Cerebellar nuclear complex (tissue), 1 donor: ENCODE data around the gene SESN2.
"Not testable (repeated sequence)": the region's sequence is repeated elsewhere in the genome, so short reads cannot be mapped to it uniquely, and the experiment has no call there.

Source experiments
- DNase-seq, 2 experiments: peaks; one replicate each; lab custom pipeline; 2025; lab: John Stamatoyannopoulos, UW

SESN2 gene

DNA sequence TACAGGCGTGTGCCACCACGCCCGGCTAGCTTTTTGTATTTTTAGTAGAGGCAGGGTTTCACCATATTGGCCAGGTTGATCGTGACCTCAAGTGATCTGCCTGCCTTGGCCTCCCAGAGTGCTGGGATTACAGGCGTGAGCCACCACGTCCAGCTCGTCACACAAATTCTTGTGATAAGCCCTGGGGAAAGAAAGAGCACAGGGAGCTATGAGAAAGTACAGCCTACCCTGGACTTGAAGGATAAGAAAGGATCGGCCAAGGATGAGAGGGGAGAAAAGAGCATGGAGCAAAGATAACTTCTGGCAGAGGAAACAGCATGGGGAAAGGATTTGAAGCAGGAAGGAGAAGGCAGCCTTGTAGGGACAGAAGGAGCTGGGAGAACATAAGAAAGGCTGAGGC, 29.2 kb downstream of the SESN2 start:
- no peak for DNase-seq

DNA sequence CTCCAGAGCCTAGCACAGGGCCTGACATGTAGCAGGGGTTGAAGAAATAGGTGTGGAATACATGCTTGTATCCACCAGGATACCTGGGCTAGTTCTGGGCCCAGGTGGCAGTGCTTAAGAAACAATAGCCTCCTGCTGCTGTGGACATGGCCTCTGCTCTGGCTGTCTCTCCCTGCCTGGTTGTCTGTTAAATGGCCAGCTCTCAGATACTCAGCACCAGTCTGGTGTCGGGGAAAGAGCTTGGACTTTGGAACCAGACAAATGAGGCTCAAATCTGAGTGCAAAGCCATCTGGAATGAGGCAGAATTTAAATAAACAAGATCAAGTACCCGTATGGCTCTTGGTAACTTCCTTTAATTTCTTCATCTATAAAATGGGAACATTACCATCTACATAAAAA, 31.5 kb downstream of the SESN2 start:
- DNase-seq = no peak

DNA sequence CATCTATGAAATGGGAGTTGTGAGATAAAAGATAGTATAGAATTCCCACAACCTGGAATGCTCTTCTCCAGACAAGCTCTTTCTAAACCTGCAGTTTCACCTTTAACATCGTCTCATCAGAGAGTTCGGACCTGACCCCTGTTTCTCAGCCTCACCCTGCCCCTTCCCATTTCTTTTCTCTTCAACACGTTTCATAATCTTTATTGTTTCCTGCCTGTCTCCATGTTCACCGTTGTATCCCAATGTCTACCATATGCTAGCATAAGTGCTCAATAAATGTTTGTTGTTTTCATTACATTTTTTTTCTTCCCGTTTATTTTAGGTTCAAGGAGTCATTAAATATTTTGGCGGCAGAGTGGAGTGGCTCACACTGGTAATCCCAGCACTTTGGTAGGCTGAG, 32.4 kb downstream of the SESN2 start:
- no peak for DNase-seq

DNA sequence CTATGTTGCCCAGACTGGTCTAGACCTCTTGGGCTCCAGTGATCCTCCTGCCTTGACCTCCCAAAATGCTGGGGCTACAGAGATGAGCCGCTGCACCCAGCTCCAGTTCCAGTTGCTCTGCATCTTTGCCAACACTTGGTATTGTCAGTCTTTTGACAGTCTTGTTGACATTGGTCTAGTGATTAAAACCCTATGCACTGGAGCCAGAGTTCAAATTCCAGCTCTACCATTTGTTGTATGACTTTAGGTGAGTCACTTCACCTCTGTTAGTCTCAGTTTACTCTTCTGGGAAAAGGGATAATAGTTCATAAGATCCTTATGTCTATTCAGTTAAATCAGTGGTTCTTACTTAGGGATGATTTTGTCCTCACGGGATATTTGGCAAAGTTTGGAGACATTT, 36.6 kb downstream of the SESN2 start:
- DNase-seq = no peak

DNA sequence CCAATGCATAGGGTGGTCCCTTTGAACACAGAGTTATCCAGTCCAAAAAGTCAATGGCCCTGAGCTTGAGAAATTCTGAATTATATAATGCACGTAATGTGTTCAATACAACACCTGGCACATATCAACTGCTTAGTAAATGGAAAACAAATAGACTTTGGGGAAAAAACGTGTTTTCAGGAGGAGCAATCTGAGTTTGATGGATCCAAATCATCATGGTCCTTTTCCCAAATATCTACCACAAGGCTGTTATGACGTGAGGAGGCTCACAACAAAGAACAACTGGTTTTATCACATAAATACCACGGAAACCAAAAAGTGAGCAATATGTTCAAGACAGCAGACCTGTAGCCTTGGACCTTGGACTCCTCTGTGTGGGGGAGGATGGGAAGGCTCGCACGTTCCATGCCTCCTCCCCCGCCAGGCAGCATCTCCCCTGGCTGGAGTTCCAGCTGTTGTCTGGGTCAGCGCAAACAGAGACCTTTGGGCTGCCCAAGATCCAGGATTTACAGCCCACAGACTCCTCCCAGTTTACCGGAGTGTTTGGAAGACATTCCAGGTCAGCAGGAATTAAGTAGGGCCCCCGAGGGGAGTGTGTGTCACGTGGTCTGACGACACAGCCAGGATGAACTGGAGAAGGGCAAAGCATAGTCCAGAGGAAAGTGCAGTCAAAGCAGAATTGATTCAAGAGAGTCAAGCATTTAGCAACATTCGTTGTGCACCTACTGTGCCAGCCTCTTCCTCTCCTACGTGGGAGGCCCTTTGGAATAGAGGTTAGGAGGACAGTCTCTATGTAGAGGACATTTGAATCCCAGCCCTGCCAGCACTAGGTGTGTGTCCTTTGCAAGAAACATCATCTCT, 37.3 kb downstream of the SESN2 start:
- DNase-seq = no peak

DNA sequence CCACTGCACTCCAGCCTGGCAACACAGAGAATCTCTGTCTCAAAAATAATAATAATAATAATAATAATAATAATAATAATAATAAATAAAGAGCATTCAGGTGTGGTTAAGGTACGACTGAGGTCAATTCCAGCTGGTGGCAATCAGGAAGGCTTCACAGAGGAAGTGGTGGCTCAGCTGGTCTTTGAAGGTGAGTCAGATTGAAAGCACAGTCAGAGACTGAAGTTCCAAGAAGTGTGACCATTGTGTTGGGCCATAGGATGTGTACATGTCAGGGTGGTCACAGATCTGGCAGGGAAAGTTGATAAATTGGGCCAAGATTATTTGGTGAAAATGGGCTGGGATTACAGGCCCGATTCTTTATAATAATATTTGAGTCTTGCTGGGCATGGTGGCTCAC, 38.5 kb downstream of the SESN2 start:
- no peak for DNase-seq

DNA sequence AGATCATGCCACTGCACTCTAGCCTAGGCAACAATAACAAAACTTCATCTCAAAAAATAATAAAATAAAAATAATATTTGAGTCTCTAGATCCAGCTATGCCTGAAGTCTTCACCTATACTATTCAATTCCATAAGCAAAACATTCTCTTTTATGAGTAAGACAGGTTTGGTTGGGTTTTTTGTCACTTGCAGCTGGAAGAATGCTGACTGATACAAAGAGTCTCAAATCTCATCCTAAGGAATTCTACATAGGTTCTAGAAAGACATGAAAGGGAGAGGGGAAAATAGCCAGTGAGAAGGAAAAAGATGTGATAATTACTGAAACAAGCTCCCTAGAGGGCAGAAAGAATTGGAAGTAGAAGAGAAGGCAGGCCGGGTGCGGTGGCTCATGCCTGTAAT, 39.1 kb downstream of the SESN2 start:
- DNase-seq = no peak

DNA sequence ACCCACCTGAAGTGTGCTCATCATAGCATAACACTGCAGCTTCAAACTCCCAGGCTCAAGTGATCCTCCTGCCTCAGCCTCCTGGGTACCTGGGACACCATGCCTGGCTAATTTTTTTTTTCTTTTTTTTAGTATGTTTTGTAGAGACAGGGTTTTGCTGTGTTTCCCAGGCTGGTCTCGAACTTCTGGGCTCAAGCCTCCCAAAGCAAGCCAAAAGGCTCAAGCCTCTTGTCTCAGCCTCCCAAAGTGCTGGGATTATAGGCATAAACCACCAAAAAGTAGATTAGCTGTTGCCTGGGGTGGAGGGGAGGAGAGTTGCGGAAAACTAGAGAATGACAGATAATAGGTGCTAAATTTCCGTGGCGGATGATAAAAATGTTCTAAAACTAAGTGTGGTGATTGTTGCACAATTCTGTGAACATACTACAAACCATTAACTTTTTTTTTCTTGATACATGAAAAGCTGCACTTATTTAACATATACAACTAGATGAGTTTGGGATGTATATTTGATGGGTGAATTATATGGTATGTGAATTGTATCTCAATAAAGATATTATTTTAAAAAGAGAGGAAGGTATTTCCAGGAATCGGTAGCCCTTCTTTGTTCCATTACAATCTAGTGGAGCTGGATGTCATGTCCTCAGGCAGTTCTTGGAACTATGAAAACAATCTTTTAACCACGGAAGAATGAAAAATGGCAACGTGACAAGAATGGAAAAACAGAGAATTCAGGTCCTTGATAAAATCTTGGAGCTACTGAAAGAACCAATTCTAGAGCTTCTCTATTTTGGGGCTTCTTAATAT, 42.3 kb downstream of the SESN2 start:
- DNase-seq = no peak

DNA sequence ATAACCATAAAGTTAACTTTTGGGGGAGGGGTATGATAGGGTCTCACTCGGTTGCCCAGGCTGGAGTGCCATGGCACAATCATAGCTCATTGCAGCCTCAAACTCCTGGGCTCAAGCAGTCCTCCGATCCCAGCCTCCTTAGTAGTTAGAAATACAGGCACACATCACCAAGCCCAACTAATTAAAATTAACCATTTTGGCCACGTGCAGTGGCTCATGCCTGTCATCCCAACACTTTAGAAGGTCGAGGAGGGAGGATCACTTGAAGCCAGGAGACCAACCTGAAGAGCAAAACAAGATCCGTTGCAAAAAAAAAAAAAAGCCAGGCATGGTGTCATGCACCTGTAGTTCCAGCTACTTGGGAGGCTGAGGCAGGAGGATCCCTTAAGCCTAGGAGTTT, 42.9 kb downstream of the SESN2 start:
- DNase-seq = no peak

DNA sequence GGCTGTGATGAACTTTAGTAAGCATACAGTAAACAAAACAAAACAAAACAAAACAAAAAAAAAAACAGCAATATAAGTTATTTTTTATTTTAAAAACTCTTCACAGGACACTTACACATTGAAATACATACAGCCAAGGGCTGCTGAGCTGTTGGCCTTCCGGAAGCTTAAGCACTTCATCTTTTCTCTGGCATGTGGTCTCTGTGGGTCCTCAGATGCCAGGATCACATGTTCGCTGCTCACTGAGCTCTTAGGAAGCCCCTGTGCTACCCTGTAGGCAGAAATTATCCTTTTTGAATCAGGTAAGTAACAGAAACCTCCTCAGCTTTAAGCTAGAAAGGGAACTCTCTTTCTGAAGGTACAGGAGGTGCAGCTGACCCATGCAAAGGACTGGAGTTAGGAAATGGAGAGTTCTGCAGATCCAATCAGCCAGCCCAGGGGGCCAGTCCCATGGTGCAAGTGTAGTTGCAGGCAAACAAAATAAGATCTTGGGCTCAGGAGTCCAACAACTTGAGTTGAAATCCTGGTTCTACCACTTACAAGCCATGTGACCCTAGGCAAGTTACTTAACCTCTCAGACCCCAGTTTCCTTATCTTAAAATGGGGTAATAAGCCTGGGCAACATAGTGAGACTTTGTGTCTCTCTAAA, 47.1 kb downstream of the SESN2 start:
- DNase-seq = no peak

DNA sequence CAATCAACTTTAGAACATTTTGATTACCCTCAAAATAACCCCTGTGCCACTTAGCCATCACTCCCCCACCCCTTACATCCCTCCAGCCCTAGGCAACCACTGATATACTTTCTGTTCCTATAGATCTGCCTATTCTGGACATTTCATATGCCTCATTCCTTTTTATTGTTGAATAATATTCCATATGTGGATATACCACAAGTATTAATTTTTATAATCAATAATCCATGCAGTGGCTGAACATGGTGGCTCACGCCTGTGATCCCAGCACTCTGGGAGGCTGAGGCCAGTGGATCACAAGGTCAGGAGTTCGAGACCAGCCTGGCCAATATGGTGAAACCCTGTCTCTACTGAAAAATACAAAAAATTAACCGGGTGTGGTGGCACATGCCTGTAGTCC, 49.4 kb downstream of the SESN2 start:
- DNase-seq = no peak

DNA sequence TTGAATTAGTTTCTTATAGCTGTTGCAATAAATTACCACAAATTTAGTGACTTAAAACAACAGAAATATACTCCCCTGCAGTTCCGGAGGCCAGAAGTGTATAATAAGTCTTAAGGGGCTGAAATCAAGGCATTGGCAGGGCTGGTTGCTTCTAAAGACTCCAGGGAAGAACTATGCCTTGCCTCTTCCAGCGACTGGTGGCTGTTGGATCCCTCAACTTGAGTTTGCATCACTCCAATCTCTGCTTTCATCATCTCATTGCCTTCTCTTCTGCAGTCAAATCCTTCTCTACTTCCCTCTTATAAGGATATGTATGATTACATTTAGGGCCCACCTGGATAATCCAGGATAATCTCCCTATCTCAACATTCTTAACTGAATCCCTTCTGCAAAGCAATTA, 50.4 kb downstream of the SESN2 start:
- DNase-seq = no peak

DNA sequence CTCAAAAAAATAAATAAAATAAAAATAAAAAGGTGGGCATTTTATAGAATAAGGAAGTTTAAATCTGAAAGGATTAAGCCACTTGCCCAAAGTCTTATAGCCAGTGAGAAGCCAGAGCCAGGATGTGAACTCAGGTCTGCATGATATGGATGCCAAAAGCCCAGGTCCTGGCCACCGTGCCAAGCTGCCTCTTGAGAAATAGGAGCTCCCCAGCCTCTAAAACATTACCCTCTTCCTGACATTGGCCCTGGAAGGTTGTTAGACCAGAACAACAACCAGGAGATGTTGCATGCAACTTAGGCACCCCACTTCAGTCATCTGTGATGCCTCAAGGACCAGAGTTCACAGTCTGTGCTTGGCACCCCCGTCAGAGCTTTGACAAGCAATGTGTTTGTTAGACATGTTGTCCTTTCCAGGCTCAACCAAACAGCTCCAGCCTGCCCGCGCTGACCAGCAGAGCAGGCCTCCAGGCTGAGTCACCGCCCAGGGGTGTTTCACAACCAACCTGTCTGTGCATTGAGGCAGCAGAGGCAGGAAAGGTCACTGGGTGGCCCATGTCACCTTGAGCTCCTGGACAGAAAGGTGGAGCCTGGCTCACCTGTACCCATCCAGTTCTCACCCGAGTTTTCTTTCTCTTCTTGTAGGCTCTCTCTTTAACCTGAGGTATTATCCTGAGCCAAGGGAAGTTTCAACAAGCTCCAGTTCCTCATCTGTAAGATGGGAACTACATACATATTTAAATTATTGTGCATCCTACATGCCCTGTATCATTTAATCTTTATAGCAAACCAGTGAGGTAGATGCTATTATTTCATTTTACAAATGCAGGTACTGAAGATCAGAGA, 54.6 kb downstream of the SESN2 start:
- DNase-seq = no peak

DNA sequence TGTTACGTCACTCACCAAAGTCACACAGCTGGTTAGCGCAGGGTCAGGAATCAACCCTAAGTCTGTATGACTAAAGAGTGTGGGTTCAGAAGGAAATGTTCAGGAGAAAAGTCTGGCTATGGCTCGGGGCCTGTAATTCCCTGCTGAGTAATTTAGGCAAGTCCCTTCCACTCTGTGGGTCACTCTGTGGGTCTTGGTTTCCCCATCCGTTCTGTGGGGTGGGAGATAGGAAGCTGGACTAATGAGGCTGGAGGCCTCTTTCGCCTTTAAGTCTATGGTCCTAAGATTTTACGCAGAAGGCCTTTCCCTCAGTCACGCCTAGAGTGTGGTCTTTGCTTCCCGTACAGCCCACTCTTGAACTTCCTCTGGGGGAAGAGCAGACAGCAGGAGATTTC, 55.2 kb downstream of the SESN2 start:
- DNase-seq = no peak

DNA sequence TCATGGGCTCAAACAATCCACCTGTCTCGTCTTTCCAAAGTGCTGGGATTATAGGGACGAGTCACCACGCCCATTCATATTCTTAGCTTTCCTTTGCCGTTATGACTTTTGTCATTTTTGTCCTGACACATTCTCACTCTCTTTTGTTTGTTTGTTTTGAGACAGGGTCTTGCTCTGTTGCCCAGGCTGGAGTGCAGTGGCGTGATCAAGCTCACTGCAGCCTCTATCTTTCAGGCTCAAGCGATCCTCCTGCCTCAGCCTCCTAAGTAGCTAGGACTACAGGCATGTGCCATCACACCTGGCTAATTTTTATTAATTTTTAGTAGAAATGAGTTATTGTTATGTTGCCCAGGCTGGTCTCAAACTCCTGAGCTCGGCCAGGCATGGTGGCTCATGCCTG, 57.7 kb downstream of the SESN2 start:
- no peak for DNase-seq

DNA sequence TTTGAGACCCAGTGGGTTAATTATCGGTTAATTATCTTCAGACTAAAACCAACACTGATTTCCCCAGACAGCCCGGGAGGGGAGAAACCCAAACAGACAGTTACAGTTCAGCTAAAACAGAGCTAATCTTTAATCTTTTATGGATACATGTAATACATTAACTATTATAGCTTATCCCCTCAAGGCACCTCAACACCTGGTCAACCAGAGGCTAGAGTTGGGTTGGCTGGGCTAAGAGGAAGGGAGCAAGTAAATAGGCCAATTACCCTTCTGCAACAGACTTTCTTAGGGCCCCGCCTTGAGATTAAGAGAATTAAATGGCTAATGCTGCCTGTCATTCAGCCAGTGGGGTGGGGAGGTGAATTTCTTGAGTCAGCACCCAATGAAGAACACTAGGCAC, 62.9 kb downstream of the SESN2 start:
- DNase-seq = no peak

DNA sequence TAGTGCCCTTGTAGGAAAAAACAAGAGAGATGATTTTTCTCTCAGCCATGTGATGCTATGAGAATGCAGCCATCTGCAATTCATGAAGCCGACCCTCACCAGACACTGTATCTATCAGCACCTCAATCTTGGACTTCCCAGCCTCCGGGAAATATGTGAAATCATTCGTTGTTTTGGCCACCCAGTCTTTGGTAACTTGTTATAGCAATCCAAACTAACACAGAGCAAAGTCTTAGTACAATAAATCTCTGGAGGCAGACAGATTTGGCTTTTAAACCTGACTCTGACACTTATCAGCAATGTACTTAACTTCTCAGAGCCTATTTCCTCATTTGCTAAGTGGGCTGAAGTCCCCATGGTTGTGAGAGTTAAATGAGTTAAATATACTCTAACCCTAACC, 64.4 kb downstream of the SESN2 start:
- no peak for DNase-seq

DNA sequence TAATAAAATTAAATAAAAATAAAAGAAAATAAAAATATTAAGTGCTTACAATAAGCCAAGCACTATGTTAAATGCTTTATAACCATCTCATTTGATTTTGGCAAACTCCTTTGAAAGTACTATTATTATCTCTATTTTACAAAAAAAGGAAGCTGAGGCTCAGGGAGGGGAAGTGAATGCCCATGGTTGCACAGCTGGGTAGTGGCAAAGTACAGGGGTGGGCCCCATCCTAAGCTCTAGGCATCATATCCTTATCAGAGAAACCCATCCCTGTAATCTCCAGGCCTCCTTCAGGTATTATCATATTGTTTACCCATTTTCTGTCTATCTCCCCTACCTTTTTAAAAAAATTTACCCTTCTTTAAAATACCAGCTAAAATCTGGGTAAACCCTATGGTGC, 67.2 kb downstream of the SESN2 start:
- no peak for DNase-seq

DNA sequence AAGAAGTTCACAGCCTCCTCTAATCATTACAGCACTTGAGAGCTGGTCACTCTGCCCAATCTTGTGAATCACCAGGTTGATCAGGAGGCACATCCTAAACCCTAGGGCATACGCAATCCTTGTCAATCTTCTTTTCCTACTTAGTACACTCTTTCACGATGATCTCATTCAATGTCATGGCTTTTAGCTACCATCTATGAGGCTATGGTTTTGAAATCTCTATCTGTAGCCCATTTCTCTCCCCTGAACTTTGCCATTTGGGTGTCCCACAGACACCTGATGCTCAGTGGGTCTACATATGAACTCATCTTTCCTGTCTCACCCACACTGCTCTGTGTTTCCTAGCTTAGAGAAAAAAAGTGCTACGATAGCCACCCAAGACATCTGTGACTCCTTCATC, 67.7 kb downstream of the SESN2 start:
- DNase-seq = no peak

DNA sequence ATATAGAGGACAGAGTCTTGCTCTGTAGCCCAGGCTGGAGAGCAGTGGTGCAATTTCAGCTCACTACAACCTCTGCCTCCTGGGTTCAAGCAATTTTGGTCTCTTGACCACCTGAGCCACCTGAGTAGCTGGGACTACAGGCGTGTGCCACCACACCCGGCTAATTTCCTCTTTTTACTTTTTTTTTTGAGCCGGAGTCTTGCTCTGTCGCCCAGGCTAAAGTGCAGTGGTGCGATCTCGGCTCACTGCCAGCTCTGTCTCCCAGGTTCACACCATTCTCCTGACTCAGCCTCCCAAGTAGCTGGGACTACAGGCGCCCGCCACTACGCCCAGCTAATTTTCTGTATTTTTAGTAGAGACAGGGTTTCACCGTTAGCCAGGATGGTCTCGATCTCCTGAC, 68.1 kb downstream of the SESN2 start:
- DNase-seq = not testable (repeated sequence)

DNA sequence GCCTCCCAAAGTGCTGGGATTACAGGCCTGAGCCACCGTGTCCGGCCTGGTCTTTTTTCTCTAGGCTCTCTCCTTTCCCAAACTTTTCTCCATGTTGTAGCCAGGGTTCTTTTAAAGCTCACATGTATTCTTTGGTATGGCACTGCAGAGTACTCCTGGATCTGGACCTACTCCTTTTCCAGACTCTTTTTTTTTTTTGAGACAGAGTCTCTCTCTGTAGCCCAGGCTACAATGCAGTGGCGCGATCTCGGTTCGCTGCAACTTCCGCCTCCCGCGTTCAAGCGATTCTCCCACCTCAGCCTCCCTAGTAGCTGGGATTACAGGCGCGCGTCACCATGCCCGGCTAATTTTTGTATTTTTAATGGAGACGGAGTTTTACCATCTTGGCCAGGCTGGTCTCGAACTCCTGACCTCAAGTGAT, 68.9 kb downstream of the SESN2 start:
- DNase-seq = no peak
